Heart left ventricle (tissue), 16 donors: ENCODE measurements around the gene AMMECR1. TPM values are rescaled to one million over a fixed set of nuclear protein-coding genes. Genes with fewer than 3 reads are reported as not detected.
"Not testable (repeated sequence)": the region's sequence is repeated elsewhere in the genome, so short reads cannot be mapped to it uniquely, and the experiment has no call there.

ENCODE experiments used
- ATAC-seq, 4 donors: fragments of 200-7000 bp; cut with Tn5 transposase; one replicate each; pipeline ENCODE4 v1.9.1; 2020 to 2022; ENCODE audit warnings: moderate library complexity in 4 of 4, mild to moderate bottlenecking in 3 of 4, moderate number of reproducible peaks in 1 of 4
- DNase-seq, 5 donors: peaks; one replicate each; pipeline ENCODE4 v3.0.0-alpha.2; 2020
- H3K27ac ChIP-seq, 12 donors: fragments of 200-600 bp; sonication (generic) in 4 of 12; one replicate each; pipeline versions ENCODE4 v1.5.0 to v1.8.0; 2016 to 2022; ENCODE audit warnings: mild to moderate bottlenecking in 2 of 12
- H3K27me3 ChIP-seq, 9 donors: fragments of 200-600 bp; sonication (generic) in 2 of 9; one replicate each; pipeline versions ENCODE4 v1.5.1 to v1.8.0; 2016 to 2022; ENCODE audit warnings: mild to moderate bottlenecking in 3 of 9
- H3K36me3 ChIP-seq, 9 donors: fragments of 200-600 bp; sonication (generic) in 2 of 9; one replicate each; pipeline versions ENCODE4 v1.5.0 to v1.8.0; 2018 to 2022; ENCODE audit warnings: mild to moderate bottlenecking in 2 of 9
- H3K4me1 ChIP-seq, 12 donors: fragments of 200-600 bp; sonication (generic) in 4 of 12; one replicate each; pipeline versions ENCODE4 v1.5.0 to v1.8.0; 2016 to 2022; ENCODE audit warnings: mild to moderate bottlenecking in 3 of 12
- H3K4me3 ChIP-seq, 12 donors: fragments of 200-600 bp; sonication (generic) in 4 of 12; one replicate each; pipeline versions ENCODE4 v1.5.0 to v1.8.0; 2017 to 2022; ENCODE audit warnings: mild to moderate bottlenecking in 9 of 12, moderate library complexity in 4 of 12
- H3K9me3 ChIP-seq, 12 donors: fragments of 200-600 bp; sonication (generic) in 4 of 12; one replicate each; pipeline versions ENCODE4 v1.5.0 to v1.8.0; 2016 to 2022; ENCODE audit warnings: mild to moderate bottlenecking in 1 of 12
- CTCF ChIP-seq, 12 donors: fragments of 200-600 bp; sonication (generic) in 4 of 12; IDR thresholded peaks; one replicate each; pipeline versions ENCODE4 v1.5.0 to v1.8.0; 2018 to 2022; ENCODE audit warnings: antibody characterized with exemption in 12 of 12, mild to moderate bottlenecking in 5 of 12
- POLR2A ChIP-seq, 2 donors: fragments of 450-650 bp; IDR thresholded peaks; one replicate each; pipeline ENCODE4 v1.6.1; 2017; ENCODE audit warnings: antibody characterized with exemption in 2 of 2, mild to moderate bottlenecking in 2 of 2, moderate library complexity in 2 of 2
- WGBS, 4 donors: extraction: QIAGEN DNeasy Blood & Tissue Kit in 2 of 4; methylation state at CpG; one replicate each; pipeline versions ENCODE4 v1.1.5 to v1.1.7; 2013 to 2018; 5-methylcytosine and 5-hydroxymethylcytosine counted together
- intact Hi-C, 10 donors: fragments of 100-400 bp; cut with DNase I; formaldehyde crosslinking; loops; one replicate each; pipeline versions ENCODE4 v1.11.1 to v1.14.2; 2022
- polyA plus RNA-seq, 2 donors: library from polyadenylated mRNA; stranded (reverse); fragments of 200-250 nt; gene quantifications; one replicate each; pipeline ENCODE4 v1.2.3, GENCODE V29; 2013
- total RNA-seq, 9 donors: library from RNA; depleted of rRNA in 2 of 9; stranded (reverse); fragments of >200 nt in 2 of 9; fragmentation: NEBNext Ultra II Directional in 3 of 9; extraction: Animal tissue kit (Norgen Biotek cat#: 25700) in 3 of 9; gene quantifications; one replicate each; pipeline versions ENCODE4 v1.1.0 to v1.2.4, GENCODE V29; 2016 to 2023
- donor health status: ischemic (EF 13 %, LVEDD 7.1; RV severe dilation, severe dysfunction).
- donor health status: healthy with polysubstance abuse.
- donor health status: DM: no; HTN: yes; CAD: no.
- donor health status: DM: no; HTN: no; CAD: no.
- donor health status: ischemic (EF 25% LVEDD 6.9; RV normal size, moderate dysfunction).
- donor health status: ischemic (EF 25% LVEDD 5.7; RV mildly dilated, moderate dysfunction).
- donor health status: healthy.
- donor health status: DM: yes; HTN: yes; CAD: no.
- donor health status: ischemic (EF 35%, LVEDD 5.7; RV mildly dilated, moderate dysfunction).
- donor health status: nonischemic (EF 11% LVEDD 7.7; RV severe dilation, severe dysfunction).
- donor health status: DM: yes; HTN: yes; CAD: no.
- donor health status: PGD.
- donor health status: ischemic (EF 29% LVEDD 5.4; RV normal size, mild dysfunction).
- donor health status: nonischemic (EF 23%, LVEDD 6.1; RV moderate dilation, normal function).

The AMMECR1 gene
- total and polyA plus RNA-seq, 11 donors = 0.56 to 4.1 (median 1.1) TPM

GRCh38 chrX:110241816-110242215 lies 76.1 kb downstream of the AMMECR1 start:
- peak in 3 of 4 donors; percentile 68 to 77 (median 73) for ATAC-seq
- intact Hi-C loops = no loop called here
- TF ChIP-seq POLR2A (IDR thresholded peaks at IDR 0.05) (no peak), CTCF (IDR thresholded peaks at IDR 0.05) (no peak)
- H3K4me3 ChIP-seq = no peak overlapping the region
- no peaks in the 10 kb centered on the region for H3K27me3 ChIP-seq
- peaks cover 0 to 4% (median 0%) of the 10 kb centered on the region in 12 donors for H3K4me1 ChIP-seq
- H3K36me3 ChIP-seq = no peaks in the 10 kb centered on the region
- 58 to 91% (median 83%) methylated on average over 1 of the region's 1 CpG for WGBS, 4 donors
- H3K9me3 ChIP-seq = no peaks in the 10 kb centered on the region
- DNase-seq = peak in 4 of 5 donors; percentile 15 to 43 (median 27)
- H3K27ac ChIP-seq = no peak overlapping the region

GRCh38 chrX:110238259-110238658 lies 79.6 kb downstream of the AMMECR1 start:
- WGBS, 4 donors = 49 to 65% (median 62%) methylated on average over 5 of the region's 5 CpGs
- not testable (repeated sequence) for H3K36me3 ChIP-seq, H3K9me3 ChIP-seq, H3K4me1 ChIP-seq, H3K4me3 ChIP-seq, ATAC-seq, H3K27me3 ChIP-seq
- peak in 1 of 5 donors; percentile 6 for DNase-seq
- intact Hi-C loops = loop anchor here in 1 of 10 donors (2.0 kb wide), 1 partner anchor 31 kb away; no protein-coding TSS in a partner anchor
- peak overlapping the region in 3 of 12 donors; percentile 34 to 55 (median 50) for H3K27ac ChIP-seq

- intact Hi-C loops = not testable (repeated sequence)
These were observed 86.4 kb downstream of the AMMECR1 start for GRCh38 chrX:110231485-110231884.

GRCh38 chrX:110229497-110230111 lies 88.3 kb downstream of the AMMECR1 start:
- H3K27ac ChIP-seq, H3K36me3 ChIP-seq, H3K9me3 ChIP-seq, ATAC-seq, H3K4me1 ChIP-seq, intact Hi-C loops, H3K27me3 ChIP-seq: not testable (repeated sequence)
- whole genome bisulfite sequencing, 4 donors = 45 to 77% (median 68%) methylated on average over 12 to 21 of the region's 21 CpGs
- peak overlapping the region in 8 of 12 donors; percentile 17 to 40 (median 24) for H3K4me3 ChIP-seq
- DNase-seq = peak in 4 of 5 donors; percentile 6 to 56 (median 22)

More at GRCh38 chrX:110231485-110231884, 86.4 kb downstream of the AMMECR1 start:
- peaks cover 0 to 12% (median 0%) of the 10 kb centered on the region in 12 donors for H3K9me3 ChIP-seq
- H3K27ac ChIP-seq, ATAC-seq, H3K4me1 ChIP-seq, H3K4me3 ChIP-seq, H3K27me3 ChIP-seq, H3K36me3 ChIP-seq, DNase-seq: not testable (repeated sequence)
- 81 to 87% (median 82%) methylated on average over 3 of the region's 3 CpGs for WGBS, 4 donors

- no peak for ATAC-seq
- Histone ChIP-seq H3K9me3 (peaks cover 0 to 4% (median 0%) of the 10 kb centered on the region in 12 donors), H3K27ac (no peak overlapping the region), H3K4me1 (no peaks in the 10 kb centered on the region), H3K4me3 (no peak overlapping the region), H3K27me3 (no peaks in the 10 kb centered on the region), H3K36me3 (no peaks in the 10 kb centered on the region)
- no peak for DNase-seq
- intact Hi-C loops = no loop called here
- TF ChIP-seq CTCF (IDR thresholded peaks at IDR 0.05) (no peak), POLR2A (IDR thresholded peaks at IDR 0.05) (no peak)
- 56 to 68% (median 63%) methylated on average over 5 of the region's 5 CpGs for WGBS, 4 donors
These were observed 89.4 kb downstream of the AMMECR1 start for GRCh38 chrX:110228453-110228852.

GRCh38 chrX:110226931-110227330 lies 91.0 kb downstream of the AMMECR1 start:
- 74 to 91% (median 85%) methylated on average over 2 of the region's 2 CpGs for WGBS, 4 donors

More at GRCh38 chrX:110226931-110227330, 91.0 kb downstream of the AMMECR1 start:
- H3K27me3 ChIP-seq = no peaks in the 10 kb centered on the region
- no peak overlapping the region for H3K4me3 ChIP-seq
- peaks cover 0 to 2% (median 0%) of the 10 kb centered on the region in 12 donors for H3K9me3 ChIP-seq
- no peaks in the 10 kb centered on the region for H3K36me3 ChIP-seq
- H3K27ac ChIP-seq = no peak overlapping the region
- TF ChIP-seq POLR2A (IDR thresholded peaks at IDR 0.05) (no peak), CTCF (IDR thresholded peaks at IDR 0.05) (no peak)
- intact Hi-C loops = no loop called here
- no peak for DNase-seq
- H3K4me1 ChIP-seq = no peaks in the 10 kb centered on the region
- ATAC-seq = no peak
